Stimulated activated naive CD8-positive, alpha-beta T cell treated with anti-CD3 and anti-CD28 coated beads, Interleukin-15, Interleukin-2, amounts not matched to agents 100 ng/mL and 50 ng/mL, for 24 hours (primary cell): Measurements from ENCODE around the gene MAP4K2.
A peak's percentile ranks its signal among the peaks of the same experiment; 100 is the strongest.

Source experiments
- H3K27ac Mint-ChIP-seq: one replicate; pipeline ENCODE4 v1.8.0; 2021; ENCODE audit warnings: mild to moderate bottlenecking, mixed read lengths
- H3K27me3 Mint-ChIP-seq: one replicate; pipeline ENCODE4 v1.8.0; 2021; ENCODE audit warnings: mixed read lengths
- H3K36me3 Mint-ChIP-seq: one replicate; pipeline ENCODE4 v1.8.0; 2021; ENCODE audit warnings: low read depth, mixed read lengths
- H3K4me1 Mint-ChIP-seq: one replicate; pipeline ENCODE4 v1.8.0; 2021; ENCODE audit warnings: low read depth, mixed read lengths
- H3K4me3 Mint-ChIP-seq: one replicate; pipeline ENCODE4 v1.8.0; 2021; ENCODE audit warnings: mild to moderate bottlenecking, mixed read lengths
- H3K9me3 Mint-ChIP-seq: one replicate; pipeline ENCODE4 v1.8.0; 2021; ENCODE audit warnings: mixed read lengths

MAP4K2 gene

GRCh38 chr11:64793271-64794160 lies 9.5 kb downstream of the MAP4K2 start:
- peaks cover 16% of the 10 kb centered on the region for H3K36me3 Mint-ChIP-seq
- peaks cover 24% of the 10 kb centered on the region for H3K4me1 Mint-ChIP-seq
- H3K27ac Mint-ChIP-seq: peak overlapping the region; percentile 41

GRCh38 chr11:64792482-64792881 lies 10.5 kb downstream of the MAP4K2 start:
- Mint-ChIP-seq H3K4me3 (no peak overlapping the region), H3K9me3 (no peaks in the 10 kb centered on the region), H3K4me1 (peaks cover 27% of the 10 kb centered on the region), H3K36me3 (peaks cover 16% of the 10 kb centered on the region), H3K27me3 (no peaks in the 10 kb centered on the region), H3K27ac (no peak overlapping the region)

More at GRCh38 chr11:64793271-64794160, 9.5 kb downstream of the MAP4K2 start:
- no peaks in the 10 kb centered on the region for H3K27me3 Mint-ChIP-seq
- no peaks in the 10 kb centered on the region for H3K9me3 Mint-ChIP-seq
- no peak overlapping the region for H3K4me3 Mint-ChIP-seq

GRCh38 chr11:64791781-64792291 lies 11.2 kb downstream of the MAP4K2 start:
- H3K27ac Mint-ChIP-seq: no peak overlapping the region
- H3K27me3 Mint-ChIP-seq: no peaks in the 10 kb centered on the region
- H3K4me3 Mint-ChIP-seq: no peak overlapping the region
- H3K9me3 Mint-ChIP-seq: no peaks in the 10 kb centered on the region
- peaks cover 27% of the 10 kb centered on the region for H3K4me1 Mint-ChIP-seq
- peaks cover 16% of the 10 kb centered on the region for H3K36me3 Mint-ChIP-seq

GRCh38 chr11:64790205-64791095 lies 12.6 kb downstream of the MAP4K2 start:
- no peak overlapping the region for H3K27ac Mint-ChIP-seq
- H3K27me3 Mint-ChIP-seq: no peaks in the 10 kb centered on the region

GRCh38 chr11:64789331-64790204 lies 13.4 kb downstream of the MAP4K2 start:
- Mint-ChIP-seq H3K4me1 (peaks cover 16% of the 10 kb centered on the region), H3K27me3 (no peaks in the 10 kb centered on the region), H3K36me3 (peaks cover 12% of the 10 kb centered on the region), H3K27ac (no peak overlapping the region), H3K9me3 (no peaks in the 10 kb centered on the region), H3K4me3 (no peak overlapping the region)

More at GRCh38 chr11:64790205-64791095, 12.6 kb downstream of the MAP4K2 start:
- Mint-ChIP-seq H3K4me1 (peaks cover 18% of the 10 kb centered on the region), H3K4me3 (no peak overlapping the region), H3K36me3 (peaks cover 16% of the 10 kb centered on the region), H3K9me3 (no peaks in the 10 kb centered on the region)

GRCh38 chr11:64788321-64789215 lies 14.4 kb downstream of the MAP4K2 start:
- H3K36me3 Mint-ChIP-seq: peaks cover 10% of the 10 kb centered on the region
- H3K4me3 Mint-ChIP-seq: no peak overlapping the region
- H3K27me3 Mint-ChIP-seq: no peaks in the 10 kb centered on the region
- no peak overlapping the region for H3K27ac Mint-ChIP-seq
- peaks cover 7% of the 10 kb centered on the region for H3K4me1 Mint-ChIP-seq
- no peaks in the 10 kb centered on the region for H3K9me3 Mint-ChIP-seq

GRCh38 chr11:64787526-64788320 lies 15.3 kb downstream of the MAP4K2 start:
- no peaks in the 10 kb centered on the region for H3K9me3 Mint-ChIP-seq
- H3K4me1 Mint-ChIP-seq: peaks cover 6% of the 10 kb centered on the region
- peaks cover 10% of the 10 kb centered on the region for H3K36me3 Mint-ChIP-seq
- H3K4me3 Mint-ChIP-seq: no peak overlapping the region
- no peak overlapping the region for H3K27ac Mint-ChIP-seq
- no peaks in the 10 kb centered on the region for H3K27me3 Mint-ChIP-seq

GRCh38 chr11:64786308-64786707 lies 16.7 kb downstream of the MAP4K2 start:
- H3K27me3 Mint-ChIP-seq: no peaks in the 10 kb centered on the region
- peaks cover 15% of the 10 kb centered on the region for H3K36me3 Mint-ChIP-seq
- no peak overlapping the region for H3K27ac Mint-ChIP-seq

GRCh38 chr11:64784813-64785581 lies 18.0 kb downstream of the MAP4K2 start:
- no peaks in the 10 kb centered on the region for H3K27me3 Mint-ChIP-seq
- H3K4me3 Mint-ChIP-seq: no peak overlapping the region
- peaks cover 14% of the 10 kb centered on the region for H3K4me1 Mint-ChIP-seq
- peaks cover 16% of the 10 kb centered on the region for H3K36me3 Mint-ChIP-seq
- H3K27ac Mint-ChIP-seq: no peak overlapping the region
- H3K9me3 Mint-ChIP-seq: no peaks in the 10 kb centered on the region

More at GRCh38 chr11:64786308-64786707, 16.7 kb downstream of the MAP4K2 start:
- H3K4me1 Mint-ChIP-seq: peaks cover 6% of the 10 kb centered on the region
- no peaks in the 10 kb centered on the region for H3K9me3 Mint-ChIP-seq
- H3K4me3 Mint-ChIP-seq: no peak overlapping the region

- Mint-ChIP-seq H3K4me3 (peak within 1 kb of the TSS; percentile 95), H3K9me3 (no peaks in the 10 kb centered on the region), H3K27me3 (no peaks in the 10 kb centered on the region), H3K4me1 (peaks cover 57% of the 10 kb centered on the region), H3K36me3 (peaks cover 57% of the 10 kb centered on the region), H3K27ac (peak within 1 kb of the TSS; percentile 99)
These were observed 24.3 kb downstream of the MAP4K2 start, which contains the start of gene SF1 for GRCh38 chr11:64778473-64779298. Gene SF1 (minus strand): TSS chr11:64778542. CDS start chr11:64778392, 150 bp downstream.

- peak overlapping the region; percentile 89 for H3K4me3 Mint-ChIP-seq
- peaks cover 62% of the 10 kb centered on the region for H3K36me3 Mint-ChIP-seq
- peak overlapping the region; percentile 99 for H3K27ac Mint-ChIP-seq
These were observed 24.9 kb downstream of the MAP4K2 start for GRCh38 chr11:64778223-64778472.

More at GRCh38 chr11:64778223-64778472, 24.9 kb downstream of the MAP4K2 start:
- no peaks in the 10 kb centered on the region for H3K27me3 Mint-ChIP-seq
- peaks cover 63% of the 10 kb centered on the region for H3K4me1 Mint-ChIP-seq
- no peaks in the 10 kb centered on the region for H3K9me3 Mint-ChIP-seq
